DND-41 (cell line): ENCODE results near the gene KLHL12.

Experiments
- EZH2 ChIP-seq: IDR thresholded peaks from 3 replicates; pipeline ENCODE4 v1.6.1; 2012; ENCODE audit warnings: borderline replicate concordance, low read depth, mild to moderate bottlenecking, moderate library complexity, low read length, inconsistent platforms; ENCODE audit not compliant: severe bottlenecking
- TF ChIP-seq, protein P1 (sequence below): IDR thresholded peaks from 2 replicates; pipeline ENCODE4 v1.5.1; 2012; ENCODE audit warnings: borderline replicate concordance, low read length, moderate library complexity, mild to moderate bottlenecking; ENCODE audit not compliant: poor library complexity, severe bottlenecking; ENCODE audit errors: extremely low read depth

- TF ChIP-seq, protein P1, sequence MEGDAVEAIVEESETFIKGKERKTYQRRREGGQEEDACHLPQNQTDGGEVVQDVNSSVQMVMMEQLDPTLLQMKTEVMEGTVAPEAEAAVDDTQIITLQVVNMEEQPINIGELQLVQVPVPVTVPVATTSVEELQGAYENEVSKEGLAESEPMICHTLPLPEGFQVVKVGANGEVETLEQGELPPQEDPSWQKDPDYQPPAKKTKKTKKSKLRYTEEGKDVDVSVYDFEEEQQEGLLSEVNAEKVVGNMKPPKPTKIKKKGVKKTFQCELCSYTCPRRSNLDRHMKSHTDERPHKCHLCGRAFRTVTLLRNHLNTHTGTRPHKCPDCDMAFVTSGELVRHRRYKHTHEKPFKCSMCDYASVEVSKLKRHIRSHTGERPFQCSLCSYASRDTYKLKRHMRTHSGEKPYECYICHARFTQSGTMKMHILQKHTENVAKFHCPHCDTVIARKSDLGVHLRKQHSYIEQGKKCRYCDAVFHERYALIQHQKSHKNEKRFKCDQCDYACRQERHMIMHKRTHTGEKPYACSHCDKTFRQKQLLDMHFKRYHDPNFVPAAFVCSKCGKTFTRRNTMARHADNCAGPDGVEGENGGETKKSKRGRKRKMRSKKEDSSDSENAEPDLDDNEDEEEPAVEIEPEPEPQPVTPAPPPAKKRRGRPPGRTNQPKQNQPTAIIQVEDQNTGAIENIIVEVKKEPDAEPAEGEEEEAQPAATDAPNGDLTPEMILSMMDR, result no peak
- no peak for TF ChIP-seq EZH2
Measured at GRCh38 chr1:202938287-202938925, 11.4 kb upstream of the KLHL12 start.
